ENCODE results near the gene KRTAP2-3. TPM values are rescaled to one million over a fixed set of nuclear protein-coding genes. Genes with fewer than 3 reads are reported as not detected.

KRTAP2-3 gene
- total and polyA plus RNA-seq, 2 of the 4 experiments (the other 2 are of a cell fraction), result 1.4 to 35.2 TPM

- ChIA-PET POLR2A (ENCODE audit: unreplicated experiment) (no interaction called here), CTCF (no interaction called here)
- H2BK15ac ChIP-seq (ENCODE audit: low read depth, low read length), result no peak overlapping the region
- no peak overlapping the region for H2AK9ac ChIP-seq (replicated peaks; ENCODE audit: low read depth, low read length, poor library complexity)
- H3K18ac ChIP-seq (ENCODE audit: low read depth, low read length), result no peak overlapping the region
- H3K79me1 ChIP-seq (ENCODE audit: low read depth in 1 of 2, low read length in 2 of 2), result no peaks in the 10 kb centered on the region
- TF ChIP-seq NFE2L2 (IDR thresholded peaks at IDR 0.05; ENCODE audit: low read depth, low read length) (no peak), CEBPB (IDR thresholded peaks at IDR 0.05; ENCODE audit: low read depth, low read length) (no peak), RFX5 (IDR thresholded peaks at IDR 0.05; ENCODE audit: low read depth, low read length) (no peak), USF2 (IDR thresholded peaks at IDR 0.05; ENCODE audit: low read depth, low read length) (no peak), POLR2A (IDR thresholded peaks at IDR 0.05; ENCODE audit: low read depth, low read length) (no peak), CHD1 (IDR thresholded peaks at IDR 0.05; ENCODE audit: low read depth, low read length) (no peak), MAZ (IDR thresholded peaks at IDR 0.05; ENCODE audit: borderline replicate concordance, low read depth, low read length) (no peak), SMC3 (IDR thresholded peaks at IDR 0.05; ENCODE audit: low read depth, low read length) (no peak), MXI1 (IDR thresholded peaks at IDR 0.05; ENCODE audit: borderline replicate concordance, low read depth, low read length) (no peak), BHLHE40 (IDR thresholded peaks at IDR 0.05; ENCODE audit: low read depth, low read length) (no peak), FOS (IDR thresholded peaks at IDR 0.05; ENCODE audit: low read depth, low read length) (no peak), MAFK (IDR thresholded peaks at IDR 0.05; ENCODE audit: low read depth, low read length) (no peak), RAD21 (IDR thresholded peaks at IDR 0.05; ENCODE audit: low read length) (no peak), ELK1 (IDR thresholded peaks at IDR 0.05; ENCODE audit: borderline replicate concordance, low read depth, low read length) (no peak), RCOR1 (IDR thresholded peaks at IDR 0.05; ENCODE audit: insufficient replicate concordance, low read length) (no peak)
- TF ChIP-seq, protein P1, sequence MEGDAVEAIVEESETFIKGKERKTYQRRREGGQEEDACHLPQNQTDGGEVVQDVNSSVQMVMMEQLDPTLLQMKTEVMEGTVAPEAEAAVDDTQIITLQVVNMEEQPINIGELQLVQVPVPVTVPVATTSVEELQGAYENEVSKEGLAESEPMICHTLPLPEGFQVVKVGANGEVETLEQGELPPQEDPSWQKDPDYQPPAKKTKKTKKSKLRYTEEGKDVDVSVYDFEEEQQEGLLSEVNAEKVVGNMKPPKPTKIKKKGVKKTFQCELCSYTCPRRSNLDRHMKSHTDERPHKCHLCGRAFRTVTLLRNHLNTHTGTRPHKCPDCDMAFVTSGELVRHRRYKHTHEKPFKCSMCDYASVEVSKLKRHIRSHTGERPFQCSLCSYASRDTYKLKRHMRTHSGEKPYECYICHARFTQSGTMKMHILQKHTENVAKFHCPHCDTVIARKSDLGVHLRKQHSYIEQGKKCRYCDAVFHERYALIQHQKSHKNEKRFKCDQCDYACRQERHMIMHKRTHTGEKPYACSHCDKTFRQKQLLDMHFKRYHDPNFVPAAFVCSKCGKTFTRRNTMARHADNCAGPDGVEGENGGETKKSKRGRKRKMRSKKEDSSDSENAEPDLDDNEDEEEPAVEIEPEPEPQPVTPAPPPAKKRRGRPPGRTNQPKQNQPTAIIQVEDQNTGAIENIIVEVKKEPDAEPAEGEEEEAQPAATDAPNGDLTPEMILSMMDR (conservative IDR thresholded peaks at IDR 0.05; ENCODE audit: low read depth, low read length), result no peak
- peaks cover 2% of the 10 kb centered on the region; the same call in 1 of the 2 replicates for H3K4me1 ChIP-seq (ENCODE audit: control insufficient read depth, insufficient read depth, low read length)
- no peak overlapping the region for H3K56ac ChIP-seq (ENCODE audit: extremely low read depth, insufficient read depth, low read length)
- no peak overlapping the region for H2AFZ ChIP-seq (replicated peaks; ENCODE audit: low read length, poor library complexity)
- H4K8ac ChIP-seq (ENCODE audit: low read depth in 2 of 2, low read length in 2 of 2), result no peak overlapping the region
- no peak overlapping the region for H2AK5ac ChIP-seq (ENCODE audit: low read depth, low read length)
- H4K5ac ChIP-seq (ENCODE audit: low read depth, low read length), result no peak overlapping the region
- H3K27me3 ChIP-seq (ENCODE audit: control insufficient read depth, insufficient read depth, low read length), result no peaks in the 10 kb centered on the region
- no peak overlapping the region for H3K4ac ChIP-seq (ENCODE audit: low read depth, low read length)
- no peak overlapping the region for H3K4me3 ChIP-seq (ENCODE audit: insufficient read depth, low read depth, low read length)
- no peak for ATAC-seq (ENCODE audit: low read depth)
- in situ Hi-C loops (cut with MboI; ENCODE audit: low sequenced_read_pairs), result no loop called here
- no TSS peak for BruUV-seq (replicated peaks)
- H3K9me1 ChIP-seq (ENCODE audit: insufficient read depth, low read length), result peaks cover 7% of the 10 kb centered on the region; the same call in 1 of the 2 replicates
- no peak overlapping the region for H2BK120ac ChIP-seq (ENCODE audit: low read depth, low read length)
- no peaks in the 10 kb centered on the region for H3K9me3 ChIP-seq (ENCODE audit: control insufficient read depth, insufficient read depth, low read length)
- no peak overlapping the region for H3K4me2 ChIP-seq (ENCODE audit: low read depth, low read length)
- no peak overlapping the region for H3K23ac ChIP-seq (ENCODE audit: low read depth, low read length)
- no peak overlapping the region for H3K14ac ChIP-seq (replicated peaks; ENCODE audit: low read depth, low read length)
- intact Hi-C loops (cut with micrococcal nuclease), result no loop called here
- no peak overlapping the region for H2BK5ac ChIP-seq (ENCODE audit: low read depth, low read length, poor library complexity, severe bottlenecking)
- no peaks in the 10 kb centered on the region for H3K36me3 ChIP-seq (ENCODE audit: control insufficient read depth, insufficient read depth, low read length)
- no peak for DNase-seq
- no peak overlapping the region for H3K27ac ChIP-seq (ENCODE audit: insufficient read depth, low read length)
- no peak overlapping the region for H4K91ac ChIP-seq (ENCODE audit: insufficient read depth, low read depth, low read length)
- H3K9ac ChIP-seq (ENCODE audit: low read depth, low read length), result no peak overlapping the region
- H4K20me1 ChIP-seq (ENCODE audit: insufficient read depth, low read length), result no peaks in the 10 kb centered on the region
- H2BK20ac ChIP-seq (ENCODE audit: low read depth, low read length), result no peak overlapping the region
- no CpG with 5 or more reads among the region's 1 CpG for WGBS, 2 experiments (ENCODE audit: extremely low coverage in 2 of 2, insufficient read length in 1 of 2)
- dilution Hi-C loops (cut with HindIII; ENCODE audit: low sequenced_read_pairs, unreplicated experiment), result no loop called here
These were observed 17.0 kb downstream of the KRTAP2-3 start for GRCh38 chr17:41042953-41043352.
